HepG2 (cell line): ENCODE data around the gene P2RX2. TPM values are rescaled to one million over a fixed set of nuclear protein-coding genes. Genes with fewer than 3 reads are reported as not detected.

Experiments
- DNMT1 ChIP-seq: sonication (generic); formaldehyde crosslinking; IDR thresholded peaks from 2 replicates; pipeline ENCODE4 v1.5.1; 2020; ENCODE audit warnings: mild to moderate bottlenecking, missing genetic modification reagents
- JARID2 ChIP-seq: sonication (generic); formaldehyde crosslinking; IDR thresholded peaks from 2 replicates; pipeline ENCODE4 v1.8.1; 2023; ENCODE audit warnings: missing genetic modification reagents, inconsistent platforms; ENCODE audit not compliant: insufficient replicate concordance
- KLF16 ChIP-seq, 2 experiments: sonication (generic) in 1 of 2; formaldehyde crosslinking in 1 of 2; IDR thresholded peaks; 2 replicates each; pipeline versions ENCODE4 v1.6.1 to v1.8.0; 2016 to 2023; ENCODE audit warnings: missing genetic modification reagents in 2 of 2, missing compliant biosample characterization in 1 of 2
- LCORL ChIP-seq, 2 experiments: fragments of 450-650 bp in 1 of 2; sonication (generic) in 1 of 2; formaldehyde crosslinking in 1 of 2; IDR thresholded peaks; 2 replicates each; pipeline versions ENCODE4 v1.5.0 to v1.6.1; 2017 to 2020; ENCODE audit warnings: antibody characterized with exemption in 1 of 2, missing genetic modification reagents in 1 of 2
- MYPOP ChIP-seq: sonication (generic); formaldehyde crosslinking; IDR thresholded peaks from 2 replicates; pipeline ENCODE4 v1.8.1; 2023; ENCODE audit warnings: mild to moderate bottlenecking, moderate library complexity, missing genetic modification reagents
- NR1H2 ChIP-seq: sonication (generic); formaldehyde crosslinking; IDR thresholded peaks from 2 replicates; pipeline ENCODE4 v1.8.1; 2022; ENCODE audit warnings: low read depth, missing genetic modification reagents, borderline replicate concordance
- REXO4 ChIP-seq: sonication (generic); formaldehyde crosslinking; IDR thresholded peaks from 2 replicates; pipeline ENCODE4 v1.8.0; 2022; ENCODE audit warnings: missing genetic modification reagents, mild to moderate bottlenecking, borderline replicate concordance
- THAP9 ChIP-seq: sonication (generic); formaldehyde crosslinking; IDR thresholded peaks from 2 replicates; pipeline ENCODE4; 2020; ENCODE audit warnings: missing genetic modification reagents, mild to moderate bottlenecking, borderline replicate concordance
- ZBTB20 ChIP-seq: sonication (generic); formaldehyde crosslinking; IDR thresholded peaks from 2 replicates; pipeline ENCODE4 v1.8.1; 2023; ENCODE audit warnings: missing genetic modification reagents, low read depth, mild to moderate bottlenecking, borderline replicate concordance
- ZNF138 ChIP-seq: sonication (generic); formaldehyde crosslinking; IDR thresholded peaks from 2 replicates; pipeline ENCODE4 v1.5.0; 2020; ENCODE audit warnings: mild to moderate bottlenecking, low read depth, missing genetic modification reagents
- ZNF333 ChIP-seq: sonication (generic); formaldehyde crosslinking; IDR thresholded peaks from 2 replicates; pipeline ENCODE4 v1.4.0; 2020; ENCODE audit warnings: mild to moderate bottlenecking, missing genetic modification reagents, borderline replicate concordance
- ZNF350 ChIP-seq: sonication (generic); formaldehyde crosslinking; IDR thresholded peaks from 2 replicates; pipeline ENCODE4 v1.4.0; 2020; ENCODE audit warnings: mild to moderate bottlenecking, low read depth, missing genetic modification reagents, borderline replicate concordance
- ZNF414 ChIP-seq: sonication (generic); formaldehyde crosslinking; IDR thresholded peaks from 2 replicates; pipeline ENCODE4 v1.5.0; 2020; ENCODE audit warnings: missing genetic modification reagents
- ZNF614 ChIP-seq: IDR thresholded peaks from 2 replicates; pipeline ENCODE4 v1.6.1; 2018; ENCODE audit warnings: missing biosample characterization, missing genetic modification reagents, inconsistent platforms, borderline replicate concordance
- ZNF687 ChIP-seq: sonication (generic); formaldehyde crosslinking; IDR thresholded peaks from 2 replicates; pipeline ENCODE4 v1.5.1; 2020; ENCODE audit warnings: mild to moderate bottlenecking, missing genetic modification reagents, moderate library complexity
- ZZZ3 ChIP-seq: sonication (generic); formaldehyde crosslinking; IDR thresholded peaks from 2 replicates; pipeline ENCODE4 v1.4.0; 2020; ENCODE audit warnings: missing genetic modification reagents, mild to moderate bottlenecking, borderline replicate concordance
- polyA plus RNA-seq, 8 experiments: library from polyadenylated mRNA; depleted of rRNA in 3 of 8; stranded (reverse) in 7 of 8; unstranded in 1 of 8; fragments of >200 nt; fragmentation: Illumina TruSeq in 4 of 8; extraction: Trizol in 4 of 8; gene quantifications; 2 replicates each; pipeline versions ENCODE4 v1.2.1 to v1.2.3, GENCODE V29; 2011 to 2016; ENCODE audit warnings: low read depth in 4 of 8, missing spikeins in 1 of 8, mixed read lengths in 1 of 8; ENCODE audit not compliant: insufficient read depth in 1 of 8
- total RNA-seq, 5 experiments: library from RNA; depleted of rRNA; stranded (reverse); fragments of >200 nt; fragmentation: Illumina TruSeq; extraction: Trizol; gene quantifications; 2 replicates each; pipeline ENCODE4 v1.2.3, GENCODE V29; 2016; ENCODE audit warnings: low read depth in 1 of 5

The P2RX2 gene
- total and polyA plus RNA-seq, 2 of the 13 experiments (the other 11 are each of a cell fraction or from before 2014, with no cell fraction given) = not detected

- TF ChIP-seq DNMT1 (CRISPR knock-in tag) (0 out of 2 replicates have a peak, but pooled peaks have one; percentile 42), KLF16 (CRISPR knock-in tag; IDR thresholded peaks at IDR 0.05) (no peak), ZBTB20 (peak; percentile 38; the same call in 1 of the 2 replicates), ZZZ3 (no peak), NR1H2 (CRISPR knock-in tag) (peak; percentile 79; the same call in 1 of the 2 replicates), REXO4 (no peak), ZNF333 (CRISPR knock-in tag) (peak; percentile 77; the same call in 1 of the 2 replicates), ZNF138 (CRISPR knock-in tag) (no peak), ZNF350 (peak; percentile 63; the same call in 1 of the 2 replicates), ZNF687 (CRISPR knock-in tag) (peak; percentile 94), JARID2 (no peak), ZNF614 (CRISPR knock-in tag) (no peak), LCORL (IDR thresholded peaks at IDR 0.05) (no peak), LCORL (CRISPR knock-in tag; IDR thresholded peaks at IDR 0.05) (peak; percentile 82; the same call in 1 of the 2 replicates), THAP9 (no peak), MYPOP (CRISPR knock-in tag) (peak; percentile 63; the same call in 1 of the 2 replicates), ZNF414 (no peak)
These were observed 10.1 kb upstream of the P2RX2 start (continued) for GRCh38 chr12:132608231-132609171.
